Stomach smooth muscle (tissue), 2 donors: ENCODE results near the gene PDCD7.
A peak's percentile ranks its signal among the peaks of the same experiment; 100 is the strongest.
"Not testable (repeated sequence)": the region's sequence is repeated elsewhere in the genome, so short reads cannot be mapped to it uniquely, and the experiment has no call there.

Experiments used
- H3K27ac ChIP-seq: one replicate; pipeline ENCODE4 v1.7.0; 2013; ENCODE audit warnings: mild to moderate bottlenecking, low read length, inconsistent platforms
- H3K27me3 ChIP-seq, 2 donors: one replicate each; pipeline ENCODE4 v1.7.0; 2013; ENCODE audit warnings: low read length in 2 of 2; ENCODE audit not compliant: insufficient read depth in 2 of 2, control insufficient read depth in 1 of 2
- H3K36me3 ChIP-seq, 2 donors: one replicate each; pipeline ENCODE4 v1.7.0; 2013; ENCODE audit warnings: low read length in 2 of 2; ENCODE audit not compliant: control insufficient read depth in 2 of 2, insufficient read depth in 2 of 2
- H3K4me1 ChIP-seq: one replicate; pipeline ENCODE4 v1.7.0; 2013; ENCODE audit warnings: low read length; ENCODE audit not compliant: control insufficient read depth, insufficient read depth
- H3K4me3 ChIP-seq, 2 donors: one replicate each; pipeline ENCODE4 v1.7.0; 2013; ENCODE audit warnings: low read length in 2 of 2
- H3K9ac ChIP-seq, 2 donors: one replicate each; pipeline ENCODE4 v1.7.0; 2013; ENCODE audit warnings: low read length in 2 of 2, mild to moderate bottlenecking in 1 of 2
- H3K9me3 ChIP-seq, 2 donors: one replicate each; pipeline ENCODE4 v1.7.0; 2013; ENCODE audit warnings: low read length in 2 of 2; ENCODE audit not compliant: control insufficient read depth in 2 of 2
- donor health status: healthy.
- donor health status: Pancreatic carcinoma.

PDCD7 gene

GRCh38 chr15:65075607-65076395 is 57.8 kb downstream of the PDCD7 start:
- not testable (repeated sequence) for H3K4me3 ChIP-seq, H3K27ac ChIP-seq, H3K9me3 ChIP-seq, H3K36me3 ChIP-seq, H3K9ac ChIP-seq
- H3K27me3 ChIP-seq, result peaks cover 3 to 19% of the 10 kb centered on the region in 2 donors
- peaks cover 27% of the 10 kb centered on the region for H3K4me1 ChIP-seq

- not testable (repeated sequence) for H3K36me3 ChIP-seq, H3K9me3 ChIP-seq, H3K4me3 ChIP-seq, H3K27ac ChIP-seq, H3K9ac ChIP-seq
- H3K4me1 ChIP-seq, result peaks cover 35% of the 10 kb centered on the region
- peaks cover 3 to 19% of the 10 kb centered on the region in 2 donors for H3K27me3 ChIP-seq
Observed at GRCh38 chr15:65074946-65075345, 58.7 kb downstream of the PDCD7 start.

GRCh38 chr15:65072617-65073016 is 61.0 kb downstream of the PDCD7 start:
- Histone ChIP-seq H3K9ac (no peak overlapping the region), H3K9me3 (no peaks in the 10 kb centered on the region), H3K4me3 (no peak overlapping the region), H3K4me1 (peaks cover 50% of the 10 kb centered on the region), H3K27me3 (peaks cover 0 to 14% of the 10 kb centered on the region in 2 donors), H3K36me3 (no peaks in the 10 kb centered on the region), H3K27ac (peak overlapping the region; percentile 58)

- Histone ChIP-seq H3K36me3 (no peaks in the 10 kb centered on the region), H3K9ac (peak overlapping the region in 1 of 2 donors; percentile 21), H3K27ac (peak overlapping the region; percentile 58), H3K4me1 (peaks cover 48% of the 10 kb centered on the region), H3K4me3 (peak overlapping the region in 1 of 2 donors; percentile 40), H3K27me3 (peaks cover 0 to 12% of the 10 kb centered on the region in 2 donors), H3K9me3 (no peaks in the 10 kb centered on the region)
Observed at GRCh38 chr15:65072027-65072426, 61.6 kb downstream of the PDCD7 start.

GRCh38 chr15:65071381-65071811 is 62.2 kb downstream of the PDCD7 start:
- H3K9ac ChIP-seq, result no peak overlapping the region
- H3K27ac ChIP-seq, result peak overlapping the region; percentile 58
- H3K27me3 ChIP-seq, result peaks cover 2 to 5% of the 10 kb centered on the region in 2 donors
- H3K4me3 ChIP-seq, result peak overlapping the region in 1 of 2 donors; percentile 40
- H3K9me3 ChIP-seq, result no peaks in the 10 kb centered on the region
- H3K4me1 ChIP-seq, result peaks cover 52% of the 10 kb centered on the region
- no peaks in the 10 kb centered on the region for H3K36me3 ChIP-seq

- Histone ChIP-seq H3K4me1 (peaks cover 61% of the 10 kb centered on the region), H3K27ac (peak overlapping the region; percentile 82), H3K9me3 (no peaks in the 10 kb centered on the region)
Observed at GRCh38 chr15:65069779-65070546, 63.6 kb downstream of the PDCD7 start.

GRCh38 chr15:65069179-65069578 is 64.4 kb downstream of the PDCD7 start:
- Histone ChIP-seq H3K4me3 (no peak overlapping the region), H3K9me3 (no peaks in the 10 kb centered on the region), H3K9ac (peak overlapping the region in 1 of 2 donors; percentile 47), H3K27me3 (peaks cover 2 to 5% of the 10 kb centered on the region in 2 donors), H3K36me3 (no peaks in the 10 kb centered on the region), H3K27ac (peak overlapping the region; percentile 82), H3K4me1 (peaks cover 61% of the 10 kb centered on the region)

More at GRCh38 chr15:65069779-65070546, 63.6 kb downstream of the PDCD7 start:
- H3K36me3 ChIP-seq, result no peaks in the 10 kb centered on the region
- no peak overlapping the region for H3K9ac ChIP-seq
- H3K27me3 ChIP-seq, result peaks cover 2 to 5% of the 10 kb centered on the region in 2 donors
- H3K4me3 ChIP-seq, result peak overlapping the region in 1 of 2 donors; percentile 29

GRCh38 chr15:65068403-65068788 is 65.2 kb downstream of the PDCD7 start:
- H3K4me3 ChIP-seq, result peak overlapping the region; percentile 20 to 76
- H3K9me3 ChIP-seq, result no peaks in the 10 kb centered on the region
- H3K36me3 ChIP-seq, result no peaks in the 10 kb centered on the region
- peak overlapping the region in 1 of 2 donors; percentile 49 for H3K9ac ChIP-seq
- peaks cover 61% of the 10 kb centered on the region for H3K4me1 ChIP-seq
- H3K27ac ChIP-seq, result peak overlapping the region; percentile 82
- peaks cover 2 to 5% of the 10 kb centered on the region in 2 donors for H3K27me3 ChIP-seq

GRCh38 chr15:65067645-65068402 is 65.8 kb downstream of the PDCD7 start, which contains the start of gene RASL12:
RASL12 (minus strand) TSS chr15:65067991; CDS start chr15:65067835, 156 bp downstream.
- Histone ChIP-seq H3K27ac (peak within 1 kb of the TSS; percentile 82), H3K36me3 (no peaks in the 10 kb centered on the region), H3K9ac (peak within 1 kb of the TSS; percentile 58 to 74), H3K27me3 (peaks cover 2 to 5% of the 10 kb centered on the region in 2 donors), H3K4me1 (peaks cover 62% of the 10 kb centered on the region), H3K4me3 (peak within 1 kb of the TSS; percentile 54 to 76), H3K9me3 (no peaks in the 10 kb centered on the region)
